ENCODE results near the gene ABCC8. TPM values are rescaled to one million over a fixed set of nuclear protein-coding genes. Genes with fewer than 3 reads are reported as not detected.

ABCC8 gene
- total RNA-seq, 1 donor = not detected

DNA sequence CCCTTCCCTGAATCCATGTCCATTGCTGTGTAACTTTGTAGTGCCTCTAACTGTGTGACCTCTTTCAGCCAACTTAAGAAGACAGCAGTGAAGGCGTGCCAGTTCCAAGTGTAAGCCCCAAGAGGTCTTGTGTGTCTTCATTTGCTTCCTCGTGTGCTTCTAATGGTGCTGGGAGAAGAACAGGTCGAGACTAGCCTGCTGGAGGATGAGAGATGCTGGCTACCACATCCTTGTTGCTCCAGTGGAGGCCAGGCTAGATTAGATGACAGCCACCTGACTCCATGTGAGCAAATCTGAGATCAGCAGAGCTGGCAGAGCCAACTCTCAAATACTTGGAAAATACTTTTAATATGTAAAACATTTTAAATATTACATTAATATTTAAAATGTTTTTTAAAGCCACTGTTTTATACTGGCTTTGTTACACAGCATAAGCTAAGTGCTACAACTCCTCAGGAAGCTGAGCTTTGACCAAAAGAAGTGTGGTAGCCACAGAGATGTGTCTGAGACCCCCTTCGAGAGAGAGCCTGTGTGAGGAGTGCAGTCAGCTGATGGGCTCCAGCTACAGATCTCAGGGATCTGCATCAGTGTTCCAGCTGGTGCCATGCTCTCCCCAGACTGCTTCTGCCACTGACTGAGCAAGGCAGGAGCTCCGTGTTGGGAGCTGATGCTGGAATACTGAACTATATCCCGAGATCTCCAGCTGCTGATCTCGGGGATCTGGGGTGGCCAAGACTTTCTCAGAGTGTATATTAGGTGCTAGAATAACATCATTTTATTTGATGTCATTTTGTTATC is 97.1 kb downstream of the ABCC8 start:
- TF ChIP-seq, protein P1, sequence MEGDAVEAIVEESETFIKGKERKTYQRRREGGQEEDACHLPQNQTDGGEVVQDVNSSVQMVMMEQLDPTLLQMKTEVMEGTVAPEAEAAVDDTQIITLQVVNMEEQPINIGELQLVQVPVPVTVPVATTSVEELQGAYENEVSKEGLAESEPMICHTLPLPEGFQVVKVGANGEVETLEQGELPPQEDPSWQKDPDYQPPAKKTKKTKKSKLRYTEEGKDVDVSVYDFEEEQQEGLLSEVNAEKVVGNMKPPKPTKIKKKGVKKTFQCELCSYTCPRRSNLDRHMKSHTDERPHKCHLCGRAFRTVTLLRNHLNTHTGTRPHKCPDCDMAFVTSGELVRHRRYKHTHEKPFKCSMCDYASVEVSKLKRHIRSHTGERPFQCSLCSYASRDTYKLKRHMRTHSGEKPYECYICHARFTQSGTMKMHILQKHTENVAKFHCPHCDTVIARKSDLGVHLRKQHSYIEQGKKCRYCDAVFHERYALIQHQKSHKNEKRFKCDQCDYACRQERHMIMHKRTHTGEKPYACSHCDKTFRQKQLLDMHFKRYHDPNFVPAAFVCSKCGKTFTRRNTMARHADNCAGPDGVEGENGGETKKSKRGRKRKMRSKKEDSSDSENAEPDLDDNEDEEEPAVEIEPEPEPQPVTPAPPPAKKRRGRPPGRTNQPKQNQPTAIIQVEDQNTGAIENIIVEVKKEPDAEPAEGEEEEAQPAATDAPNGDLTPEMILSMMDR (IDR thresholded peaks at IDR 0.05; ENCODE audit: extremely low read depth, low read depth, low read length) = no peak
- H3K27ac ChIP-seq (ENCODE audit: low read depth, low read length) = no peak overlapping the region
- no peak overlapping the region for H3K4me3 ChIP-seq (ENCODE audit: insufficient read depth, low read length)
- no peak for DNase-seq (ENCODE audit: insufficient read length, low spot score, missing footprints)
- H3K4me1 ChIP-seq (ENCODE audit: insufficient read depth, low read length) = peaks cover 6% of the 10 kb centered on the region
- no peaks in the 10 kb centered on the region for H3K36me3 ChIP-seq (ENCODE audit: insufficient read depth, low read length)
- H3K9me3 ChIP-seq (ENCODE audit: low read depth, low read length) = no peaks in the 10 kb centered on the region
- no peaks in the 10 kb centered on the region for H3K79me2 ChIP-seq (ENCODE audit: insufficient read depth, low read length)
- no peak overlapping the region for H2AFZ ChIP-seq (ENCODE audit: low read length)
- H3K4me2 ChIP-seq (ENCODE audit: insufficient read depth, low read length) = no peak overlapping the region
- H4K20me1 ChIP-seq (ENCODE audit: insufficient read depth, low read length) = peaks cover 2% of the 10 kb centered on the region
- H3K27me3 ChIP-seq (ENCODE audit: insufficient read depth, low read length) = no peaks in the 10 kb centered on the region

DNA sequence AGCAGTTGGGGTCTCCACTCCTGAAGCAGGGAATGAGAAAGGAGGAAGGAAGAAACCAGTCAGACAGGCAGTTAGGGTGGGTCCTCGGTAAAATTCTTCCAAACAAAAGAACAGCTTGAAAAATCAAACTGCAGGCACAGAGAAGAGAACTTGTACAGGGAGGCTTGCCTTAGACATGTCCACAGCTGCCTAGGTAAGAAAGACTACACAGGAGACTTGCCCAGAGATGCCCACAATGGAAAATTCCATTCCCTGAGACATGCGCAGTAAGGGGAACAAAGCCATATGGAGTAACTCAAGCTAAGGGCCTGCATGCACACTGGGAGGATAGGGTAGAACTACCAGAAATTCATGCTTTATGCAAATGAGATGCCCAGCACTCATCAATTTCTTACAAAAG is 98.0 kb downstream of the ABCC8 start:
- peaks cover 6% of the 10 kb centered on the region for H3K4me1 ChIP-seq (ENCODE audit: insufficient read depth, low read length)
- H3K79me2 ChIP-seq (ENCODE audit: insufficient read depth, low read length) = no peaks in the 10 kb centered on the region
- H3K9me3 ChIP-seq (ENCODE audit: low read depth, low read length) = no peaks in the 10 kb centered on the region
- DNase-seq (ENCODE audit: insufficient read length, low spot score, missing footprints) = no peak
- TF ChIP-seq, protein P1 (IDR thresholded peaks at IDR 0.05; ENCODE audit: extremely low read depth, low read depth, low read length) = no peak
- no peaks in the 10 kb centered on the region for H3K36me3 ChIP-seq (ENCODE audit: insufficient read depth, low read length)
- H2AFZ ChIP-seq (ENCODE audit: low read length) = no peak overlapping the region
- H3K4me2 ChIP-seq (ENCODE audit: insufficient read depth, low read length) = no peak overlapping the region
- H3K27me3 ChIP-seq (ENCODE audit: insufficient read depth, low read length) = no peaks in the 10 kb centered on the region
- no peaks in the 10 kb centered on the region for H4K20me1 ChIP-seq (ENCODE audit: insufficient read depth, low read length)
- H3K4me3 ChIP-seq (ENCODE audit: insufficient read depth, low read length) = no peak overlapping the region
- H3K27ac ChIP-seq (ENCODE audit: low read depth, low read length) = no peak overlapping the region

DNA sequence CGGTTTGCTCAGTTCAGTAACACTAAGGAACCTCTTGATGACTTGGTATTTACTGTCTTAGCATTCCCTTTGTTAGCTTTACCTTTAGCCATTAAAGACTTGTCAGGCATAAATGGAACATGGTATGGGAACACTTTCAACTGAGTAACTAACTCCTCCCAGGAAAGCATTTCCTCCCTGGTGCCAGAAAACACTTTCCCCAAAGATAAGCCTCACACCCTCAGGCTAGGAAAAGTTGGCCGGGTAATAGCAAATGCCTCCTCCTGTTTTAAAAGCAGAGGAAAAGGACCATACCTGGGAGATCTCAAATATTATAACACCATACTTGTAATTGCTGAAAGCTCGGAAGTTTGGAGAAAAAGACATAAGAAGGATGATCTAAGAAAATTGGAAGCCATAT is 100.2 kb downstream of the ABCC8 start:
- H4K20me1 ChIP-seq (ENCODE audit: insufficient read depth, low read length) = no peaks in the 10 kb centered on the region
- peaks cover 20% of the 10 kb centered on the region for H3K36me3 ChIP-seq (ENCODE audit: insufficient read depth, low read length)
- H3K4me2 ChIP-seq (ENCODE audit: insufficient read depth, low read length) = no peak overlapping the region
- no peaks in the 10 kb centered on the region for H3K27me3 ChIP-seq (ENCODE audit: insufficient read depth, low read length)
- no peaks in the 10 kb centered on the region for H3K79me2 ChIP-seq (ENCODE audit: insufficient read depth, low read length)
- peaks cover 6% of the 10 kb centered on the region for H3K4me1 ChIP-seq (ENCODE audit: insufficient read depth, low read length)
- no peak overlapping the region for H2AFZ ChIP-seq (ENCODE audit: low read length)
- no peak overlapping the region for H3K27ac ChIP-seq (ENCODE audit: low read depth, low read length)
- TF ChIP-seq, protein P1 (IDR thresholded peaks at IDR 0.05; ENCODE audit: extremely low read depth, low read depth, low read length) = no peak
- peaks cover 13% of the 10 kb centered on the region for H3K9me3 ChIP-seq (ENCODE audit: low read depth, low read length)
- H3K4me3 ChIP-seq (ENCODE audit: insufficient read depth, low read length) = no peak overlapping the region
- no peak for DNase-seq (ENCODE audit: insufficient read length, low spot score, missing footprints)

DNA sequence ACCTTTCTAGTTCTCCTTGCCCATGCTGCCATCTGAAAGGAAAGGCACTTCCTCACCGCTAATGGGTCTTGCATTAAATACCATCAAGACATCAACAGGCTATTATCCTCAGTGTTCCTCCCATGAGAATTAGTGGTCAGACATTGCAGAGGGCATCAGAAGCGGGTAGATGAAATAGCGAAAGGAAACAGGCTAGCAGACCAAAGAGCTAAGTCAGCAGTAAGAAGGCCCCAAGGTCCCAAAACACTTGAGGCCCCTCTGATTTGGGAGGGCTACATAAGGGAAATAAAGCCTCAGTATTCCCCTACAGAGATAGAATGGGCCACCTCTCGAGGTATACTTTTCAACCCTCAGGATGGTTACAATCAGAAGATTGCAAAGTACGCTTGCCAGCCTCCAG is 101.1 kb downstream of the ABCC8 start:
- peaks cover 18% of the 10 kb centered on the region for H3K9me3 ChIP-seq (ENCODE audit: low read depth, low read length)
- TF ChIP-seq, protein P1 (IDR thresholded peaks at IDR 0.05; ENCODE audit: extremely low read depth, low read depth, low read length) = no peak
- no peaks in the 10 kb centered on the region for H4K20me1 ChIP-seq (ENCODE audit: insufficient read depth, low read length)
- H3K4me2 ChIP-seq (ENCODE audit: insufficient read depth, low read length) = no peak overlapping the region
- H3K27ac ChIP-seq (ENCODE audit: low read depth, low read length) = no peak overlapping the region
- no peaks in the 10 kb centered on the region for H3K4me1 ChIP-seq (ENCODE audit: insufficient read depth, low read length)
- H3K79me2 ChIP-seq (ENCODE audit: insufficient read depth, low read length) = no peaks in the 10 kb centered on the region
- H3K4me3 ChIP-seq (ENCODE audit: insufficient read depth, low read length) = no peak overlapping the region
- H2AFZ ChIP-seq (ENCODE audit: low read length) = no peak overlapping the region
- no peaks in the 10 kb centered on the region for H3K27me3 ChIP-seq (ENCODE audit: insufficient read depth, low read length)
- no peak for DNase-seq (ENCODE audit: insufficient read length, low spot score, missing footprints)
- H3K36me3 ChIP-seq (ENCODE audit: insufficient read depth, low read length) = peaks cover 24% of the 10 kb centered on the region
